Anterior cingulate cortex (tissue), 58 donors: ENCODE measurements around the gene MAML2.

Experiments used
- DNase-seq, 58 donors: peaks; one replicate each; lab custom pipeline; 2025; lab: John Stamatoyannopoulos, UW

MAML2 gene

DNA sequence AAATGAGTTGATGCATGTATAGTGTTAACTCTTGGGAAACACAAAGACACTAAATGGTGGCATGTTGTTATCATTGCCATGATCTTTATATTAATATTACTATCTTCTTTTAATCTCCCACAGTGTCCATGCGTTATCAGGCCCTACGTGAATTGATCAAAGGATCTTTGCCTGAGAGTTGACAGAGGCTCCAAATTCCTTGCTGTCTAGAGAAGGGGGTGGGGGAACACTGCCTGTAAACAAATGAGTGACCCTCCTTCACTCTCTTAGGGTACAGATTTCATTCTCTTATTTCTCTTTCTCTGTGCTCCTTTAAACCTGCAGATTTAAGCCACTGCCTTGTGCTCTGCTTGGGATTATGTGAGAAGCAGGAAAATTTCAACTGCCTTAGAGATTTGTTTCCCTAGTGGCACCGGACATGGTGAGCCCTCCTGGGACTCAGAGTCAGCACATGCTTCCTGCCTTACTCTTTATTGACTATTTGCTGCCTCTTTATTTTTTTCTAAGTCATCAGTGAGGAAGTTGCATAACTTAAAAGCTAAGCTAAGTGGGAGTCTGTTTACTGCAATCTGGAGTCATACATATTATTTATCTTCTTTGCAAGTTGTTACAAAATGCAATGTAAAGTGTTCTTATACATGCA lies 122.9 kb downstream of the MAML2 start:
- DNase-seq: no peak

DNA sequence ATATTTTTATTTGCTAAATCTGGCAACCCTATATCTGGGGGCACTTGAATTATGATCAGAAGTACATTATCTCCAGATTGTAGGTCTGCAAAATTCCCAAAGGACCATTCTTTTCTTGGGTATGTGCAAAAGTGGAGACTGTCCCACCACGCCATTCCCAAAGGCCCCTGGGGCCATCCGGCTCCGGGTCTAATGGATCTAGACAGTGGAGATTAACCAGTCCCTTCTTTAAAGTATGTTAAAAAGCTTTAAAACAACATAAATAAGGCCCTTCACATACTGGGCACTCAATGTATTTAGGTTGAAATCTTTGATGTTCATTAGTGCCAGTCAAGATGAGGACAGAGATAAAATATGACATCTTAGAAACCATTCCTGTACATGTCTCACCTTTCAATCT lies 124.1 kb downstream of the MAML2 start:
- no peak for DNase-seq

DNA sequence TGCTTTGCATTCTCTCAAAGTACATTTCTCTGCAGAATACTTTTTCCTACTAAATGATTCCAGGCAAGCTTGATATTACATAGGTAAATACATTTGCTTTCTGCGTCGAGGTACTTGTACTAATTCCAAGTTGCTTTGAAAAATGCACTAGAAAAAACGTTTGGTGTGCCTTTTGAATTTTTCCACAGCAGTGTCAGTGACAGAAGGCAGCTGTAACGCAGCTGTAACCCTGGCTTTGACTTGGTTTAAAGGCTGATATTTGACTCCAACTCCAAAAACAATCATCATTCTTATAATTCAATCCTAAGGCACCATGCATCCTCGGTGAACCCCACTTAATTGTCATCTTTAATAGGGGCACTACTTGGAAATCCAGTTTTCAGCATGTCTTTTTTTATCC lies 125.0 kb downstream of the MAML2 start:
- DNase-seq: no peak

DNA sequence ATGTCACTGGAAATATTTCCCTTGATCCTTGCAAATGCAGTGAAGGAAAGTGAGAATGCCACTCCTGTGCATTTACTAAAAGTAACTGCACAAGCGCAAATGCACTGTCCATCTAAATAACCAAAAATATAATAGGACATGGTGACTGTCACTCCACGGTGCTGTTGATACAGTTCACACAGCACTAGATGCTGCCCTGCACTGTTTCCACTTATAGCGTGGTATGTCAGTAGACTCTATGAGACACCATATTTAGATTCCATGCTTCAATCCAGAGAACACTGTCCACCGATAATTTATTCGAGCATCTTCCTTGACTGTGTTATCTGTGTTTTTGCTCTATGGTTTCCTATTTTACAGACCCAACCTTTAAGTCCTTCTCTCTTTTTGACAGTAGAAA lies 125.8 kb downstream of the MAML2 start:
- DNase-seq: no peak

DNA sequence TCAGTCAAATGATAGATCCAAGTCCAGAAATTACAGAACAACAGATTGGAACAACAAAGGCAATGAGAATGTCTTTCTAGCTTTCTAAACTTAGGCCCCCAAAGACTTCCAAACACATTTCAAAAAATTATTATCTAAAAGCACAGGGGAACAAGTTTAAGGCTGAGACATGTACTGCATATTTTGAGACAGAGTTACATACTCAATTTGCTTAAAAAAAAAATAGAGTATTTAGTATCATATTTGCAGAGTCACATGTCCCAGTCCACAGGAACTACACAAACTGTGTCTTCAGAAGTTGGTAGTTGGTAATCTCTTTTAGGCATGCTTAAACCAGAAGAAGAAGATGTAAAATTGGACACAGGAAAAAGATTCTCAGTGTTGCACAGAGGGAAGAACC lies 127.2 kb downstream of the MAML2 start:
- no peak for DNase-seq

DNA sequence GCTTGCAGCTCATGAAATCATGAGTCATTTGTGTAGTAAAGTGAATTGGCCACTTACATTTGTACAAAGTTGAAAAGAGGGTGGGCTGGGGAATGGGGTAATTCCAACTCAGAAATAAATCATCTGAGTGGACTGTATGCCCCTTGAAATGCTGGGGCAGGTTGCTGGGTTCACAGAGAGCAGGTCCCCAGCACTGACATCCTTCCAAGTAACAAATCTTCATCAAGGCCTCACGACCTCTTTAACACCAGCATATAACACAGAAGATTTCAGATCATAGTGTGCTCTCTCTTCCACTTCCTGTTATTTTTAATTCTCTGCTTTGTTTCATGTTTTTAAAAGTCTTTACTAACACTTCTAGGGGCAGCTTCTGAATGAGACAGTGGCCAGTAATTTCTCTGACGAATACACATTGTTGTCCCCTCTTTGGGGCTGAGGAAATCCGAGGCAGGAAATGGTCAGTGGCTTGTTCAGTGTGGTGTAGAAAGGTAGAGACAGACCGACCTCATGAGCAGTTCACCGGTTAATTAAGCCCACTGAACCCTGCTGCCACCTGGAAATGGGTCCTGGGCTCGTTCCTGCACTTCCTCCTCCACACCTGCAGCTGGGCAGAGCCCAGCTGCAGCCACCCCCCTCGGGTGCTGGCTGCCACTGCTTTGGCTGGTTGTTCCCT lies 127.7 kb downstream of the MAML2 start:
- no peak for DNase-seq

DNA sequence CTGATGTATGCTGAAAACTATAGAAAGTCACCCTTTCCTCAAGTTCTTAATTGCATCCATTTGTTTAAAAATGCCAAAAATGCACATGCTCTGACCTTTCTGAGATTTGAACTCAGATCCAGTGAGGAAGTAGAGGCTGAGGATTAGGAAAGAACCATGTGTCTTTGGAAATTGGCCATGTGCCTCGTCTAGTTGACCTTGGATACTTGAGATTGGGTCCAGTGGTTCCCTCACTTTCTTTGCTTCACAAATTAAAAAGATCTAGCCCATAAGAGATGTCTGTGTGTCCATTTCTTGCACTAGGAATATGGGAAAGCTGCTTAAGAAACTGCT lies 128.3 kb downstream of the MAML2 start:
- no peak for DNase-seq

DNA sequence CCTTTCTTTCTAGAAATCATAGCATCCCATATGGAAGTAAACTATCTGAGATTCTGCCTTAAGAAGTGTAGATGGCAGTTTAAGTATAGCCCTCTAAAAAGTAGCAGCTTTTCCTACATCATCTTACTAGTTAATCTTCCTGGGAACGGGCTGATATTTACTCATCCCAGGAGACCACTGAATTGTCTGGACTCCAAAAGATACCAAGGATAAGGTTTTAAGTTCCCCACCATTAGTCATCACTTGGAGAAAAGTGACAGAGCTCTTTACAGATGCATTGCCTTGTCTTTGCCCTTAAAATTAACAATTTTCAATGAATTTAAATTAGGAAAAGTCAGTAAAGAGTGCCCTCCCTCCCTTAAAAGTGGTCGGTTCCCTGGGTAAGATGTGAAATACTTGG lies 129.5 kb downstream of the MAML2 start:
- DNase-seq: no peak

DNA sequence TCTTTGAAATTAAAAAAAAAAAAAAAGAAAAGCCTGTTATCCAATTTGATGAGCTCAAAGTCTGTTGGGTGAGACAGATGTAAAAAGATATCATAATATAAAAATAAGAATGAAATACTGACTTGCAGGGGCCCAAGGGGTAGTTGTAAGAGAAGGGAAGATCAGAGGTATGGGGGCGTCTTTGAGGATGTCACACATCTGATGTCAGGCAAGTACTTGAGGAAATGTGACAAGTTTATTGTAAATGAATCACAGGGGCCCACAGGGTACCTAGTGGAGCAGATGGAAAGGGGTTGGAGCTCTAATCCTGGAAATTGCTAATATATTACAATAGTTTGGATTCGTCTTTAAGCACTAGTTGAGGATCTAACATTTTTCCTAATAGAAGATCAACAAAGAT lies 131.6 kb downstream of the MAML2 start:
- DNase-seq: no peak

DNA sequence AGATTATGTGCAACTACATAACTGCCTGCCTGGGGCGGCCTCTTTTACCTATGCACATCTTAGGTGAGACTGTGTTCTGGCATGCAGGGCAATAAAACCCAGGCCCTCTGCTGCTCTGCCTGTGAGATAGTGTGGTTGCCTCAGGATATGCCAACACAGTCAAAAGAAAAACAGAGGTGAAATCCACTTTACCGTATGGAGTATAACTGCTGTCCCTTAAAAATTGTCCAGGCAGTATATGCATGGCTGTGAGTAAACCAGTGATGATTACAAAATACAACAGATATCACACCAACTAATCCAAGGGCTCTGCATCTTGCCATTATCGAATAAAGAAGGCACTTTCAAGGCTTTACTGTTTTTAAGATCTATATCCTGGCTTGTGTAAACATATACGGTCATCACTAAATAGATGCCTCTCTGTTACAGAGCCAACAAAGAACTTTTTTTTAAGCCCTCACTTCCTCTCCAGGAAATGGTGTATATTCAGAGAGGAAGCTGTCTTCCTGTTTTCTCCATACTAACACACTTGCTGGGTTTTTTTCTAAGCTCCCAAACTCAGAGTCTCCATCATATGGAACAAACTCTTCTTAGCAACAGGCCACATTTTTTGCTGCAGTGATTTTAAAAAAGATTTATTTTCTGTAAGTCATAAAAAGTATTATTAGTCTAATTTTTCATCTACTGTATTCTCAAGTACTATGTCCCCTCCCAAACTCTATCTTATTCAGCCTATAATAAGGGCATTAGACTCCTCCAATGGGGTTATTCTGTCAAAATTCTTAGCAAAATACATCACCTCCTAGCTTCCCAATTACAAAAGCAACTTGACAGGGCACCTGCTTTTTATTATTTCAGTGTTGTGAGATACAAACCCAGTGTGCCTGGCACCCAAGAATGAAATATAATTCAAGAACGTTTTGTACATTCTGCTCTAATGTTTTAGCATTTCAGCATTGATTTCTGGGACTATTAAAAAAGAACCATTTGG lies 135.2 kb downstream of the MAML2 start:
- DNase-seq: no peak

DNA sequence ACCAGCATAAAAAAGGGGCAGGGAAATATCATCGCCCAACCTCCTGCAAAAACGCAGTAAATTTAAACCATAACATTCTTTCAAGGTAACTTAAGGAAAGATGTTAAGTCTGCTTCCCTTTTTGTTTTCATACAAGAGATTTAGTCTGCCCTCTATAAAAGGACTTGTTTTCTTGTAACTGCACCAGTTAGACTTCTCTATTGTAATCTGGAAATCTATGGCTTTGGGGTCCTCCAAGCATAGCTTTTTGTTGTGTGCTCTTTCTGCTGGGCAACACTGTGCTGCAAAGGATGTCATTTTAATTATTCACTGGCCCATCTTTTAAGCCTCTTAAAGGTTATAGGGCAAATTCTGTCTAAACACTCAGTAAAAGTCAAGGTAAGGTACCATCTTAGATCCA lies 136.0 kb downstream of the MAML2 start:
- no peak for DNase-seq

DNA sequence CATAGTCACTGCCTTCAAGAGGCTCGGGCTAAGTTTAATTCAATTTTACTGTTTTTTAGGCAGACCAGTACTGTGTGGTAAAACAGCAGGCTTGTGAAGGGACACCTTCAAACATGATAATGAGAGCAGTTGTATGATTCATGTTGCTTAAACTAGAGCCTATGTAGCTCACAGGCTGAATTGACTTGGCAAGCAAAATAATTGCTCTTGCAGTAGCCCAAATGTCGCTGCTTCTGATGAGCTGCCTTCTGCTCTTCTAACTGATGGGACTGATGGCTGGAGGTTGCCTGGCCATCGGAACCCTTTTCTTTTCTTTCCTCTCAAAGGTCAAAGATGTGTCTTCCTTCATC lies 137.6 kb downstream of the MAML2 start:
- peak in 4 of 58 donors; percentile 9 to 62 (median 19) for DNase-seq

DNA sequence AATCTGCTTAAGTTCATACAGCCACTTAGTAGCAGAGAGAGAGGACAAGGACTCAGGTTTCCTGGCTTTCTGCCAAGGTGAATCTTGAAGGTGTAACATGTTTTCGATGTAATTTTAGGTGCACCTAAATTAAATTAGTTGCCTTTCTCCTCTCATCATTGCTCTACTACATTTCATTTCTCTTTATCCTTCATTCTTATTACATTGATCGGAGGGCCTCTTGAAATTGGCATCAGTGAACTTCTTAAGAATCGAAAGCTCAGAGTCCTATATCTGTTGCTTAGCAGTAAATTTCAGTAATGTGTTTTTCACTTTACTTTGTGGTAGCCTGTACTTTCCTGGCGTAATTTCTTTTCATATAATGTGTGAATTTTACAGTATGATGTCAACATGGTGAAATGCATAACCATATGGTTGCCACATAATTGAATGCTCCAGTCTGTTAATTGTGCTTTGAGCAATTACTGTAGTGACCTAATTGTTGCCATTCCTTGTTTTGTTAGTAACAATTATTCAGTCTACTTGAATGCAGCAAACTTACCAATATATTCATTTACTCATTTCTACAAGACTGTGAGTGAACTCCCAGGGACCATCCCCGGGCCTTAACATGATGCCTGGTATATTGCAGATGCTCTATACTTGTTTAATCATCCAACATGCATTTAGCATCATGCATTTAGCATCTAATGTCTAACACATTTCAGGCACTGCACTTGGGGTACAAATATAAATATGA lies 138.1 kb downstream of the MAML2 start:
- DNase-seq: no peak

DNA sequence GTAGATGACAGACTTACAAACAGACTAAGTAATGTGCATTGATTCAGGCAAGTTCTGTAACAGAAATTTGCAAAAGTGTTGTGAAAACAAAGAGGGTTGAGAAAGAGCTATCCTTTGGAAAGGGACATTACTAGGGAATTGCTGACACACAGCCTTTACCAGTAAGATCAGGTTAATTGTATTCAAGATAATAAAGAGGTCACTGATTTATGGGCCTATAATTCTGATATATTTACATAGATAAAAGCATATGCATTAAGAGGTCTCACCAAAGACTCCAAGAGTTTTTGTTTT lies 138.7 kb downstream of the MAML2 start:
- no peak for DNase-seq

DNA sequence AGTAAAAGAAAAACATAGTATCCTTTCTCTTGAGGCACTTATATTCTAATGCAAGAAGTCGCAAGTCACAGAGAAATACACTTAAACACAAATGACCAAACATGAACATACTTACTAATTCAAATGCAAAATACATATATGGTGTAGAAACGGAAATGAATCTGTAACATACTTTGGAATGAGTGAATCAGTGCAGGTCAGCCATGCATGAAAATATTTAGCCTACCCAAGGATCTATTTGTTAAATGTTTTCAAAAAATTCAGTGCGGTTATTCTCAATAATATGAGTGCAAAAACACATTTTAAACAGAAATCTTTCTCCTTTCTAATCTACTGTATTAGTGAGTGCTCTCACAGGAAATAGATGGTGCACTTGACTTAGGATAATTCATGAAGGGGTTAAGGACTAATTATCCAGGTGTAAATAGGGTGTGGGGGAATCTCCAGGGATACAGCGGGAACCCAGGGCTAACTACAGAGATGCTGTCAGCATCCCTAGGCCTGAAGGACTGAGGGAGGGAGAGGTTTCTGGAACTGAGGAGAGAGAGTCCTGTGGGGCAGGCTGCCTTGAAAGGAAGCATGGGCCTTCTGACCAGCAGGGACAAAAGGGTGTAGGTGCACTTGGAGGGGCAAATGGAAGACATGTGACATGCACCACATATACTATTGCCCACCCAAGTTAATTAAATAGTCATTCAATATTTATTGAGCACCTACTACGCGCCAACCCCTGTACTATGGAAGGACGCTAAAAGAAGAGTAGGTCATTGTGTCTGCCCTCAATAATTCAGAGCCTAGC lies 139.2 kb downstream of the MAML2 start:
- DNase-seq: no peak

DNA sequence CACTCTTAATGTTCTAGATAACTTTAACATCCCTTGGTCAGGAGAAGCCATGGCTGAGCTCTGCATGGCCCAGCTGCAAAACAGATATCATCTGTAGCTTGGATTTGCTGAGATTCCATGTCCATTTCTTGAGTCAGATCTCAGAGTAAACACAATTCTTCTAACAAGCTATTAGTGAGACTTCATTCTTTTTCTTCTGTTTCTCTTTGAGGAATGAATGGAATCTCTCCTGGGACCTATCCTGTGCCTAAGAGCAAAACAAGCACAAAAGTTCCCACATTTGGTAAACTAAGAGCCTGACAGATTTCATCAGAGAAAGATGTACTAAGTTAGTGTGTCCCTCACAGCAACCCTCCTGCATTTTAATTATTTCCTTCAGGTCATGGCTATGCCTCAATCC lies 142.8 kb downstream of the MAML2 start:
- no peak for DNase-seq

DNA sequence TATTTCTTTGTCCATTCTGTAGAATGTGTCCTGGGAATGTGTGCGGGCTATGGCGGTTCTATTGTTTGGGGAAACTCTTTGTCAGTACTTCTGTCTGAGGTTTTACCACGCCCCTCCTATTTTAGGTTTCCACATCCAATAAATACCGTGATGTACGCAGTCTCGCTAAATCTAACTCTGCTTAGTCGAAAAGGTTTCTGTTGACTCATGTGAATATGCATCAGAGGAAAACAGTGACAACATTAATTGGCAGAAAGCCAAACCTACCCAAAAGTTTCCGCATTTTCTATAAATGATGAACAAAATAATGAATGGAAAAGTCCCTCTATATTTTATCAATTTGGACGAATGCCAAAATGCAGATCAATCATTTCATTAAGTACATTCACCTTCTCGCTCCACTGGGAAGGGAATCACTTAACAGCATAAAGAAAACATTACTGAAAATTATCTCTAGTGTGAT lies 143.4 kb downstream of the MAML2 start:
- no peak for DNase-seq

DNA sequence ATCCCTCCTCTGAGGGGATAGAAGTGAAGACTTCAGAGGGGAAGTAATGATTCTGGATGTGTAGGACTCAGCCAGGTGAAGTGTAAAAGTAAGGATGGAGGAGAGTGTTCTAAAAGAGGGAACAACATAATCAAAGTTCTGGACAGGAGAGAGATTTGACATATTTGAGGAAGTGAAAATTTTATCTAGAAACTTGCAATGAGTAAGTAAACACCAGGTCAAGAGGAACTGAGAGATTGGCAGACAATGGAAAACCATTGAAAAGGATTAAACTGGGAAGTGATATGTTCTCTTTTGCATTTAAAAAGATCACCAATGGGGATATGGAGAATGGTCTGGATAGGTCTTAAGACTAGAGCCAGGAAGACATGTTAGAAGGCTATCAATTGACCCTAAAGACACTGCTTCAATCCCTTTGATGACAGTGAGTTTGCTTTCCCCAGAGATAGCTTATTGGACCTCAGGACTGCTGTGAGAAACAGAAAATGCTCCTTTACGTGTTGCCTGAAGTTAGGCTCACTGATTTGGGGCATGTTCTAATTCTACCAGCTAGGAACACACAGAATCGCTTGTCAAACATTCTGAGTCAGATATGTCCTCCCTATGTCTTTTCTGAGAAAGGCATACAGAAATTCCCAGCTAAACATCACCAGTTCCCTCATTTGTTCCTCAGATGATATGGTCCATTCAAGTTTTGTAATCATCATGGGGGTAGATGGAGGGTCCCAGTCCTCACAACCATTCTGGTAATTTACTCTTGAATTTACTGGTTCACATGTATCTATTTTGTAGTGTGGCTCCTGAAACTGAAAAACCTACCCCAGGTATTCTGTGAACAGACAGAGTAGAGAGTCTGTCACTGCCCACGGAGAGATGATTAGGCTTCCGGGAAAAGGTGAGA lies 144.9 kb downstream of the MAML2 start:
- no peak for DNase-seq

DNA sequence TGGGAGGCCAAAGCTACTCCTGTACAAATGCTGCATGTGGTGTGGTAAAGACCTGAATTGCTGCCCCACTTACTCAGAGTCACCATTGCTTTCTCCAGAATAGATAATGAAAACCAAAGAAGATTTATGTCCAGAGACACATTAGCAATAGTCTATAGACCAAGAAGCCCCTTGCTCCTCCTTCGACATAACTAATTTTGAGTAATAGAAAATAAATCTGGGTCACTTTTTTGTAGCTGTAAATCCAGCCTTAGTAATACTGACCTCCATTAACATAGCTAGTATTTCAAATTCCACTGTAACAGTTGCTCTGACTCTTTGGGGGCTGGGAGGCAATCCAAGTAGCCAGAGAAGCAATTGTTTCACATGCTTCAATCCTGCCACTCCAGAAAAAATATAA lies 145.9 kb downstream of the MAML2 start:
- no peak for DNase-seq
